GM21423 (cell line): ENCODE data around the gene IFT122.

Experiments
- ATAC-seq: cut with Tn5 transposase; IDR thresholded peaks from one replicate; pipeline ENCODE4 v1.9.1; 2021; ENCODE audit warnings: mild to moderate bottlenecking, moderate library complexity; ENCODE audit not compliant: unreplicated experiment

Gene IFT122

GRCh38 chr3:129413687-129414506, 26.1 kb upstream of the IFT122 start:
- peak; percentile 88 for ATAC-seq

GRCh38 chr3:129415378-129415777, 24.6 kb upstream of the IFT122 start:
- no peak for ATAC-seq

- no peak for ATAC-seq
Measured at GRCh38 chr3:129415830-129416229, 24.2 kb upstream of the IFT122 start.

- no peak for ATAC-seq
Measured at GRCh38 chr3:129416415-129416814, 23.6 kb upstream of the IFT122 start.

GRCh38 chr3:129417326-129417725, 22.7 kb upstream of the IFT122 start:
- no peak for ATAC-seq

GRCh38 chr3:129418041-129418973, 21.7 kb upstream of the IFT122 start:
- ATAC-seq: no peak

GRCh38 chr3:129419476-129419875, 20.5 kb upstream of the IFT122 start:
- no peak for ATAC-seq

GRCh38 chr3:129421236-129421883, 18.7 kb upstream of the IFT122 start:
- ATAC-seq: no peak

- no peak for ATAC-seq
Measured at GRCh38 chr3:129421988-129422745, 17.9 kb upstream of the IFT122 start.

- no peak for ATAC-seq
Measured at GRCh38 chr3:129422897-129423296, 17.1 kb upstream of the IFT122 start.

- peak; percentile 55 for ATAC-seq
Measured at GRCh38 chr3:129424185-129424841, 15.7 kb upstream of the IFT122 start.

GRCh38 chr3:129425213-129425612, 14.8 kb upstream of the IFT122 start:
- no peak for ATAC-seq

GRCh38 chr3:129425619-129426018, 14.4 kb upstream of the IFT122 start:
- ATAC-seq: no peak

- no peak for ATAC-seq
Measured at GRCh38 chr3:129428007-129428375, 12.0 kb upstream of the IFT122 start.

GRCh38 chr3:129428376-129429079, 11.5 kb upstream of the IFT122 start, which contains the start of gene EFCAB12:
EFCAB12 (minus strand) TSS chr3:129428636; CDS start chr3:129428488, 148 bp downstream.
- peak; percentile 87 for ATAC-seq

GRCh38 chr3:129429080-129429451, 11.0 kb upstream of the IFT122 start:
- no peak for ATAC-seq

GRCh38 chr3:129429602-129430001, 10.4 kb upstream of the IFT122 start:
- ATAC-seq: no peak

GRCh38 chr3:129432036-129432435, 8.0 kb upstream of the IFT122 start:
- no peak for ATAC-seq

GRCh38 chr3:129432671-129433070, 7.4 kb upstream of the IFT122 start:
- no peak for ATAC-seq
